ENCODE results near the gene JAKMIP2.

DNA sequence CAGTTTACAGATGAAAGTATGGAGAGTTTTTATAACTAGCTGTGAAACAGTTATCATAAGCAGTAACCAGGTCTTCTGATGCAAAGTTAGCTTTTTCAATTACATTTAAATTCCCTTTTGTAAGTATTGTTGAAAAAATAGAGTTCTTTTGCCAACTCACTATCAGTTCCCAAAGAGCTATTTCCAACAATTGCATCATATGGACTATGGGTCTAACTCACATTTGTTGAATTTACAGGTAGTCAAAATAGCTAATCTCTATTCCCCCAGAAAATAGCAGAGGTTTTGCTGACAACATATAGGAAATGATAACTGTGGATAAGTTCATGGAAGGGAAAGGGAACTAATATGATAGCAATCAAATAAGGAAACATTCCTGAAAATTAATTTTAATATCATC lies 47.5 kb upstream of the JAKMIP2 start:
- TF ChIP-seq, protein P1, sequence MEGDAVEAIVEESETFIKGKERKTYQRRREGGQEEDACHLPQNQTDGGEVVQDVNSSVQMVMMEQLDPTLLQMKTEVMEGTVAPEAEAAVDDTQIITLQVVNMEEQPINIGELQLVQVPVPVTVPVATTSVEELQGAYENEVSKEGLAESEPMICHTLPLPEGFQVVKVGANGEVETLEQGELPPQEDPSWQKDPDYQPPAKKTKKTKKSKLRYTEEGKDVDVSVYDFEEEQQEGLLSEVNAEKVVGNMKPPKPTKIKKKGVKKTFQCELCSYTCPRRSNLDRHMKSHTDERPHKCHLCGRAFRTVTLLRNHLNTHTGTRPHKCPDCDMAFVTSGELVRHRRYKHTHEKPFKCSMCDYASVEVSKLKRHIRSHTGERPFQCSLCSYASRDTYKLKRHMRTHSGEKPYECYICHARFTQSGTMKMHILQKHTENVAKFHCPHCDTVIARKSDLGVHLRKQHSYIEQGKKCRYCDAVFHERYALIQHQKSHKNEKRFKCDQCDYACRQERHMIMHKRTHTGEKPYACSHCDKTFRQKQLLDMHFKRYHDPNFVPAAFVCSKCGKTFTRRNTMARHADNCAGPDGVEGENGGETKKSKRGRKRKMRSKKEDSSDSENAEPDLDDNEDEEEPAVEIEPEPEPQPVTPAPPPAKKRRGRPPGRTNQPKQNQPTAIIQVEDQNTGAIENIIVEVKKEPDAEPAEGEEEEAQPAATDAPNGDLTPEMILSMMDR (IDR thresholded peaks at IDR 0.05; ENCODE audit: insufficient read depth, low read length), result no peak
- TF ChIP-seq, protein P2, sequence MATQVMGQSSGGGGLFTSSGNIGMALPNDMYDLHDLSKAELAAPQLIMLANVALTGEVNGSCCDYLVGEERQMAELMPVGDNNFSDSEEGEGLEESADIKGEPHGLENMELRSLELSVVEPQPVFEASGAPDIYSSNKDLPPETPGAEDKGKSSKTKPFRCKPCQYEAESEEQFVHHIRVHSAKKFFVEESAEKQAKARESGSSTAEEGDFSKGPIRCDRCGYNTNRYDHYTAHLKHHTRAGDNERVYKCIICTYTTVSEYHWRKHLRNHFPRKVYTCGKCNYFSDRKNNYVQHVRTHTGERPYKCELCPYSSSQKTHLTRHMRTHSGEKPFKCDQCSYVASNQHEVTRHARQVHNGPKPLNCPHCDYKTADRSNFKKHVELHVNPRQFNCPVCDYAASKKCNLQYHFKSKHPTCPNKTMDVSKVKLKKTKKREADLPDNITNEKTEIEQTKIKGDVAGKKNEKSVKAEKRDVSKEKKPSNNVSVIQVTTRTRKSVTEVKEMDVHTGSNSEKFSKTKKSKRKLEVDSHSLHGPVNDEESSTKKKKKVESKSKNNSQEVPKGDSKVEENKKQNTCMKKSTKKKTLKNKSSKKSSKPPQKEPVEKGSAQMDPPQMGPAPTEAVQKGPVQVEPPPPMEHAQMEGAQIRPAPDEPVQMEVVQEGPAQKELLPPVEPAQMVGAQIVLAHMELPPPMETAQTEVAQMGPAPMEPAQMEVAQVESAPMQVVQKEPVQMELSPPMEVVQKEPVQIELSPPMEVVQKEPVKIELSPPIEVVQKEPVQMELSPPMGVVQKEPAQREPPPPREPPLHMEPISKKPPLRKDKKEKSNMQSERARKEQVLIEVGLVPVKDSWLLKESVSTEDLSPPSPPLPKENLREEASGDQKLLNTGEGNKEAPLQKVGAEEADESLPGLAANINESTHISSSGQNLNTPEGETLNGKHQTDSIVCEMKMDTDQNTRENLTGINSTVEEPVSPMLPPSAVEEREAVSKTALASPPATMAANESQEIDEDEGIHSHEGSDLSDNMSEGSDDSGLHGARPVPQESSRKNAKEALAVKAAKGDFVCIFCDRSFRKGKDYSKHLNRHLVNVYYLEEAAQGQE (IDR thresholded peaks at IDR 0.05; ENCODE audit: insufficient replicate concordance, low read depth), result no peak

Measured in HL-60 (cell line).